Measurements from ENCODE around the gene CNTNAP2.

DNA sequence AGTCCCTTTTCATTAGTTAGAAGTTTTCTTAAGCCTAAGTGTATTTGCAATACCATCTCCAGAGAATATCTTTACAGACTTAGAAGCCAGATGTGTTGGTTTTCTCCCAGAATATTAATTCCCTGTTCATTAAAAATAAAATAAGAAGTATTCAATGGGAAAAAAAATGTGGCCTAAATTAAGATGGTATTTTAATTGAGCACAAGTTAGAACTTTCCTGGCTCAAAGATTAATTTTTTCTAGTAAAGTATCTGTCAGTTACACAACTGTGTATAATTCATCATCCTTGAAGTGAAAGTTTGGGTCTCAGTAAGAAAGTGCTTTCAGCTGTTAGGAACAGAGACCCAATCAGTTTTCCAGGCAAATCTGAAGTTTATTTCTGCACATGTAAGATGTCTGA is 1294.5 kb downstream of the CNTNAP2 start:
- TF ChIP-seq, protein P1, sequence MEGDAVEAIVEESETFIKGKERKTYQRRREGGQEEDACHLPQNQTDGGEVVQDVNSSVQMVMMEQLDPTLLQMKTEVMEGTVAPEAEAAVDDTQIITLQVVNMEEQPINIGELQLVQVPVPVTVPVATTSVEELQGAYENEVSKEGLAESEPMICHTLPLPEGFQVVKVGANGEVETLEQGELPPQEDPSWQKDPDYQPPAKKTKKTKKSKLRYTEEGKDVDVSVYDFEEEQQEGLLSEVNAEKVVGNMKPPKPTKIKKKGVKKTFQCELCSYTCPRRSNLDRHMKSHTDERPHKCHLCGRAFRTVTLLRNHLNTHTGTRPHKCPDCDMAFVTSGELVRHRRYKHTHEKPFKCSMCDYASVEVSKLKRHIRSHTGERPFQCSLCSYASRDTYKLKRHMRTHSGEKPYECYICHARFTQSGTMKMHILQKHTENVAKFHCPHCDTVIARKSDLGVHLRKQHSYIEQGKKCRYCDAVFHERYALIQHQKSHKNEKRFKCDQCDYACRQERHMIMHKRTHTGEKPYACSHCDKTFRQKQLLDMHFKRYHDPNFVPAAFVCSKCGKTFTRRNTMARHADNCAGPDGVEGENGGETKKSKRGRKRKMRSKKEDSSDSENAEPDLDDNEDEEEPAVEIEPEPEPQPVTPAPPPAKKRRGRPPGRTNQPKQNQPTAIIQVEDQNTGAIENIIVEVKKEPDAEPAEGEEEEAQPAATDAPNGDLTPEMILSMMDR (IDR thresholded peaks at IDR 0.05): no peak
- no peak for TF ChIP-seq POLR2A (IDR thresholded peaks at IDR 0.05)
